ENCODE results near the gene SH3GL1.

- TF ChIP-seq CTCF (IDR thresholded peaks at IDR 0.05; ENCODE audit: low read length) (no peak), EZH2 (optimal IDR thresholded peaks at IDR 0.05; ENCODE audit: low read depth, low read length) (no peak)
These were observed 28.1 kb upstream of the SH3GL1 start for GRCh38 chr19:4428326-4428975.
